ENCODE results near the gene RAE1. TPM values are rescaled to one million over a fixed set of nuclear protein-coding genes. Genes with fewer than 3 reads are reported as not detected.

Gene RAE1
- total RNA-seq, 1 donor from 2014 or later: 26.3 TPM

GRCh38 chr20:57387945-57388371 is 36.9 kb downstream of the RAE1 start:
- peak; percentile 41 for DNase-seq (ENCODE audit: low spot score)

GRCh38 chr20:57388953-57389694 is 38.1 kb downstream of the RAE1 start:
- DNase-seq (ENCODE audit: low spot score): peak; percentile 82

- no peak for DNase-seq (ENCODE audit: low spot score)
These were observed 38.9 kb downstream of the RAE1 start for GRCh38 chr20:57389695-57390603.

DNA sequence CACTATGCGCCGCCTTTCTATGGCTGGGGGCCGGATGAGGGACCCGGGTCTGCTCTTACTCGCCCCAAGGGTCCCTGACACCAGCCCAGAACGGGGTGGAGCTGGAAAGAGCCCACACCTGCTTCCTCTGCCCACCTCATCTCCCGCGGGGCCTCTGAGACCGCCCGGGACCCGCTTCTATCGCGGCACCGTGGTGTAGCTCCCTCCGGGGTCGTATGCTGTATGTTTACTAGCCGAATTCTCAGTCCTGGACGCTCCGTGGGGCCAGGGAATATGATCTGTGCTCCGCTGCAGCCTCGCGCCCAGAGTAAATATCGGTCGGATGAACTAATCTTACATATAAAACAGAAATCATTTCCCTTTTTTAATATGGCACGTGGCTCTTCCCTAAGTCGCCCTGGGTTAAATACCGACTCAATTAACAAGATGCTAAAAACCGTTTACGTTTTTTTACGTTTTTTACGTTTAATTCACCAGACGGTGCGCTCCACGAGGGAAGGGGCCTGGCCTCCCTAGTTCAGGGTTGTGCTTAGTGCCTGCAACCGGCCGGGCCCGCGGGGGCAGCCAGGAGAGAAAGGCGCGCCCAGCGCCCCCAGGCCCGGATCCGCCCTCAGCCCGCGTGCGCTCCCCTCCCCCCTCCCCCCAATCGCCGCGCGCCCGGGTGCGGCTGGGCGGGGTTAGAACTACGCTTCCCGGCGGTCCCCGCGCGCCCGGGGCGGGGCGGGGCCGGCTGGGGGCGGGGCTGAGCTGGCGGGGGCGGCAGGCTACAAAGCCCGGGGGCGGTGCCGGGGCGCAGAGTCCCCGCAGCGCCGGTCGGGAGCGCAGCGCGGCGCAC is 39.8 kb downstream of the RAE1 start, which contains the start of gene RBM38:
RBM38 (plus strand) TSS at position 793 of the 835 bp plus-strand sequence. CDS start 186 bp downstream, outside the sequence.
- DNase-seq (ENCODE audit: low spot score): no peak

DNA sequence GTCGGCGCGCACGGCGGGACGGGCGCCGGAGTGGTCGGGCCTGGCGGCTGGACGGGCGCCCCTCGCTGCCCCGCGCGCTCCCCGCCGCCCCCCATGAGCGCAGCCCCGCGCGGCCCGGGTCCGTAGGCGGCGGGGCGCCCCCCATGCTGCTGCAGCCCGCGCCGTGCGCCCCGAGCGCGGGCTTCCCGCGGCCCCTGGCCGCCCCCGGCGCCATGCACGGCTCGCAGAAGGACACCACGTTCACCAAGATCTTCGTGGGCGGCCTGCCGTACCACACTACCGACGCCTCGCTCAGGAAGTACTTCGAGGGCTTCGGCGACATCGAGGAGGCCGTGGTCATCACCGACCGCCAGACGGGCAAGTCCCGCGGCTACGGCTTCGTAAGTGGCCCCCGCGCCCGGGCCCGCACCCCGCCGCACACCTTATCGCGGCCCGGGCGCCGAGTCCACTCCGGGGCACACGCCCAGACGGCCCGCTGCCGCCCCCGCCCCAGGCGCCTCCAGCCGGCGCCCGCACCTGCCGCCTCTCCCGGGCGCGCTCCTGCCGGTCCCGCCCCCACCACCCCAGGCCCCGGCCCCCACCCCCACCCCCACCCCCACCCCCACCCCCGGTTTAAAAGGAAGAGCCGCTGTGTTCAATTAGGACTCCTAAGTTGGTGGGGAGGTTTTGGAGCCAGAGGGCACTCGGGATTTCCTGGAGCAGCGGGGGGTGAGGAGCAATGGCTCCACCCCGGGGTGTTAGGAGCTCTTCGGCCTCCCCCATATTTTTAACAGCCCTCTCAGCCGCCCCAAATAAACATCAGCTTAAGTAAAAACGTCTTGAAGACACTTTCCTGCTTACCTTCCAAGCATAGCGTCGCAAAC is 40.6 kb downstream of the RAE1 start:
- DNase-seq (ENCODE audit: low spot score): no peak

DNA sequence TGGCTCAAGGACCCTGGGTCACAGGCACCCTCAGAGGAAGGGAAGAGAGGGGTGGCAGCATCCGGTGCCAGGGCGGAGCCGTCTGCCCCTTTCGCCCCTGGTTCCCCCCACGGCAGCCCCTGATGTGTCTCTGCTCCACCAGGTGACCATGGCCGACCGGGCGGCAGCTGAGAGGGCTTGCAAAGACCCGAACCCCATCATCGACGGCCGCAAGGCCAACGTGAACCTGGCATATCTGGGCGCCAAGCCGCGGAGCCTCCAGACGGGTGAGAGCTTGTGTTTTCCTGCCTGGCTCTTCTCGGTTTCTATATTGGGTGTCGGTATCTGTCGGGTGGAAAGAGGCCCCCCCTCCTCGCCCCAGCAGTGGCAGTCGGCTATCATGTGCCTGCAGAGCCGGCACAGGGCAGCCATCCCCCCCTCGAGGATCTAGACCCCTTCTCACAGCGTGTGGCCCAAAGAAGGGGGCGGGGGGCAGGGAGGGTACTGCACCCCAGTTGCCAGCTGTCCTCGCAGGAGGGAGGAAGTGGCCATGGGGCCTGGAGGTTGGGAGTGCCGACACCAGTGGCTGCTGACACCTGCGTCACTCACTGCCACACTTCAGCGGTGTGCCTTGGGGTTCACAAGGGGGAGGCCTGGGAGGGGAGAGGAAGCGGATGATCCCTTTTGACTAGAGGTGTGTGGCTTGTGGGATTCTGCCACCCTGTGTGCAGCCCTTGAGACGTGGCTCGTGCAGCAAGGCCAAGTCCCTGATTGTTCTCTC is 41.6 kb downstream of the RAE1 start:
- no peak for DNase-seq (ENCODE audit: low spot score)

DNA sequence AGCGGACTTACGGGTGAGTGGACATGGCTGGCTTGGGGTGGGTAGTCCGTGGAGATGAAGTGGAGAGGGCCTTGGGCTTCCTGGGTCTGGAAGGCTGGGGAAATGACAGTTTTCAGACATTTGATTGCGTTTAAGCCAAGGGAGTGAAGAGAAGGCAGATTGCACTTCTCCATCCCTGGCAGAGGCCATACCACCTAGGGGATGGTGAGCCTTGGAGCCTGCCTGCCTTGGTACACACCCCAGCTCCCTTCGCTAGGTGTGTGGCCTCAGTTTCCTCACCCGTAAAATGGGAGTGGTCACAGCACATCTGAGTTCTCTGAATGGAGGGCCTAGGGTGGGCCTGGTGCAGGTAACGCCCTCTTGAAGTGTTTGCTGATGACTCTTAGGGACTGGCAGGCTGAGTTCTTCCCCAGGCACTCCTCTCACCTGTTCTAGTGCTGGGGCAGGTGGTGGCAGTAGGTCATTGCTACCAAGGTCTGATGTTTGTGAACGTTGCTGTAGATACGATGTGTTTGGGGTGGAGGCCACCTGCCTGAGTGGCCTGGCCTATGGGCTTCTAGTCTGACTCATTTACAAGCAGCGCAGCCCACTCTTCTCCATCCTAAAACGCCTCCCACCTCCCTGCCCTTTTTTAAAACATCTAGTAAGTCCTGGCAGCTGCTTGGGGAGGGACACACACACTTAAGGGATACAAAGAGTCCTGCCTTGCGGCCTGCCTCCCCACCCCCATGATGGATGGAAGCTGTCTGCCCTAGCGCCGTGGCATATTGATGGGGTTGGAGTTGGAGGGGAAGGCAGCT is 42.5 kb downstream of the RAE1 start:
- DNase-seq (ENCODE audit: low spot score): no peak

- DNase-seq (ENCODE audit: low spot score): no peak
These were observed 43.3 kb downstream of the RAE1 start for GRCh38 chr20:57394121-57395082.

- no peak for DNase-seq (ENCODE audit: low spot score)
These were observed 44.3 kb downstream of the RAE1 start for GRCh38 chr20:57395111-57395966.

- no peak for DNase-seq (ENCODE audit: low spot score)
These were observed 45.3 kb downstream of the RAE1 start for GRCh38 chr20:57396212-57396983.

- DNase-seq (ENCODE audit: low spot score): no peak
These were observed 46.1 kb downstream of the RAE1 start for GRCh38 chr20:57396984-57397692.

GRCh38 chr20:57397693-57398108 is 46.6 kb downstream of the RAE1 start:
- DNase-seq (ENCODE audit: low spot score): no peak

- peak; percentile 70 for DNase-seq (ENCODE audit: low spot score)
These were observed 47.3 kb downstream of the RAE1 start for GRCh38 chr20:57398231-57398821.

GRCh38 chr20:57398901-57399535 is 48.0 kb downstream of the RAE1 start:
- DNase-seq (ENCODE audit: low spot score): no peak

Data from ureter (tissue), 1 donor.